ENCODE results near the gene GLI3. TPM values are rescaled to one million over a fixed set of nuclear protein-coding genes. Genes with fewer than 3 reads are reported as not detected.

GLI3 gene
- total RNA-seq, 4 donors from 2014 or later = 8.6 to 12.6 (median 8.7) TPM

DNA sequence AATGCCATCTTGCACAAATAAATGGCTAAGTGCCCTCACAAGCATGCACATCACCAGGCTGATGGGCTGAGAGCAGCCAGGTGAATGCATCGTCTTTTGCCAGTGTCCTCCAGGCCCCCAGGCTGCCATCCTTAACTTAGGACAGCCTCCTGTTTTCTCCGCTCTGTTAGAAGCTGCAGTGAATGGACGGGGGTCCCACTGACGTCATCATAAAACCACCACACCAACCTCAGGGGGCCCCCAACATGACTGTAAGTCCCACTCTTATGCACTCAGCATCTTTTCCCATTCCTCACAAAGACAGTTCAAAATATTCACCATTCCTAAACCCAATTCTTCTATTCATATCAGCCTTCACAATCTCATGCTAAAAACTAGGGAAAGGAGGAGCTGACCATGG is 34.4 kb downstream of the GLI3 start:
- Histone ChIP-seq H3K4me3 (no peak overlapping the region), H3K27me3 (no peaks in the 10 kb centered on the region), H3K9me3 (peaks cover 0 to 9% (median 0%) of the 10 kb centered on the region in 4 donors), H3K27ac (no peak overlapping the region), H3K36me3 (peaks cover 0 to 6% (median 0%) of the 10 kb centered on the region in 3 donors), H3K4me1 (peaks cover 0 to 14% (median 6%) of the 10 kb centered on the region in 4 donors)
- WGBS, 2 donors = 84 to 89% methylated on average over 4 of the region's 4 CpGs
- DNase-seq (ENCODE audit: low spot score in 2 of 2) = no peak
- no peak for TF ChIP-seq EP300 (IDR thresholded peaks at IDR 0.05)
- TF ChIP-seq, protein P1, sequence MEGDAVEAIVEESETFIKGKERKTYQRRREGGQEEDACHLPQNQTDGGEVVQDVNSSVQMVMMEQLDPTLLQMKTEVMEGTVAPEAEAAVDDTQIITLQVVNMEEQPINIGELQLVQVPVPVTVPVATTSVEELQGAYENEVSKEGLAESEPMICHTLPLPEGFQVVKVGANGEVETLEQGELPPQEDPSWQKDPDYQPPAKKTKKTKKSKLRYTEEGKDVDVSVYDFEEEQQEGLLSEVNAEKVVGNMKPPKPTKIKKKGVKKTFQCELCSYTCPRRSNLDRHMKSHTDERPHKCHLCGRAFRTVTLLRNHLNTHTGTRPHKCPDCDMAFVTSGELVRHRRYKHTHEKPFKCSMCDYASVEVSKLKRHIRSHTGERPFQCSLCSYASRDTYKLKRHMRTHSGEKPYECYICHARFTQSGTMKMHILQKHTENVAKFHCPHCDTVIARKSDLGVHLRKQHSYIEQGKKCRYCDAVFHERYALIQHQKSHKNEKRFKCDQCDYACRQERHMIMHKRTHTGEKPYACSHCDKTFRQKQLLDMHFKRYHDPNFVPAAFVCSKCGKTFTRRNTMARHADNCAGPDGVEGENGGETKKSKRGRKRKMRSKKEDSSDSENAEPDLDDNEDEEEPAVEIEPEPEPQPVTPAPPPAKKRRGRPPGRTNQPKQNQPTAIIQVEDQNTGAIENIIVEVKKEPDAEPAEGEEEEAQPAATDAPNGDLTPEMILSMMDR (IDR thresholded peaks at IDR 0.05) = no peak
- no peak for TF ChIP-seq POLR2A (IDR thresholded peaks at IDR 0.05)

DNA sequence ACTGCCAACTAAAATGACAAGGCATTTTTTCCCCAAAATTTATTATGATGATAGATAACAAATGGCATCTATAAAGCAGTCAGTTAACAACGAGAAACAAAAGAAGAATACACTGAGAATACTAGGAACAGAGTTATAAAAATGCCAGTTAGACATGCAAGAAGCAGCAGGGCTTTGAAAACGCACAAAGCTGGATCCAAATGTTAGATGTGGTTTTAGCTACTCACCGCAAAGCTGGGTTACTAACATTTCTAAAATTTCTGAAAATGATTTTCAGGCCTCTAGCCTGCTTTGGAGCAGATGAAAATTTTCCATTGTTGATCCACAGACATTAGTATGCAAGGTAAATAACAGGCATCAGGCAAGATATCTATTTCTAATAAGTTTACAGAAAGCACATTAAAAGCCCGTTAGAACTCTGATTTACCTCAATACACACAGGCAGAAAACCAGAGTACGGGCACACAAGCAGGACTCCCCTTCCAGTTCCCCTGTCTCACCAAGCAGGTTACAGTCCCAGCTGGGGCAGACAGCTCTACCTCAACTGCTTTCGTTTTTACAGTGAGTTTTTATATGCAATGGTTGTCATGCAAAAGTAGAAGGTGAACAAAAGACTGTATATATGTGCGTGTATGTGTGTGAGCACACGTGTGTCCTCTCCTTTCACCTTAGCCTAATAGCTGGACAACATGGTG is 37.9 kb downstream of the GLI3 start:
- H3K27me3 ChIP-seq = no peaks in the 10 kb centered on the region
- H3K4me1 ChIP-seq = peaks cover 0 to 18% (median 6%) of the 10 kb centered on the region in 4 donors
- no peak overlapping the region for H3K27ac ChIP-seq
- H3K4me3 ChIP-seq = no peak overlapping the region
- H3K9me3 ChIP-seq = no peaks in the 10 kb centered on the region
- TF ChIP-seq, protein P1 (IDR thresholded peaks at IDR 0.05) = no peak
- TF ChIP-seq EP300 (IDR thresholded peaks at IDR 0.05) = no peak
- H3K36me3 ChIP-seq = no peaks in the 10 kb centered on the region
- 57 to 58% methylated on average over 8 of the region's 8 CpGs for WGBS, 2 donors
- DNase-seq (ENCODE audit: low spot score in 2 of 2) = no peak

DNA sequence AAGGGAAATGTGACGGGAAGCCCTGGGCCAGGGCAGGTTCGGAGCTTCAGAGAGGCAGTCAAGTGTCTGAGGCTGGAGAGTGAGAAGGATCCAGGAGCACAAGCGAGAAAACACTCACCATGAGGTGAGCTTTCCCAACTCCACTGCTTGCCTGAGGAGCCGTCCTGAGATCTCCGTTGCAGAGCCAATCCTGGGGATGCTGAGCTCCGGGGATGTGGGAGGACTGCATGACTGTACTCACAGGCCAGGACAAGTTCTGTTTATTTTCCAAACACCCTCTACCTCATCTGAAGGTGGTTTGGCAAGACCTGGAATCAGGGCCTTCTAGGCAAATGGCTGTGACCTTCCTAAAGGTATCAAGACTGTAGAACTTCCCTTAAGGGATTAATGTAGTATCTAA is 38.7 kb downstream of the GLI3 start:
- H3K4me1 ChIP-seq = peaks cover 0 to 26% (median 6%) of the 10 kb centered on the region in 4 donors
- H3K4me3 ChIP-seq = no peak overlapping the region
- no peak overlapping the region for H3K27ac ChIP-seq
- no peaks in the 10 kb centered on the region for H3K9me3 ChIP-seq
- TF ChIP-seq POLR2A (IDR thresholded peaks at IDR 0.05) (no peak), EP300 (IDR thresholded peaks at IDR 0.05) (no peak)
- TF ChIP-seq, protein P1 (IDR thresholded peaks at IDR 0.05) = no peak
- 89 to 91% methylated on average over 6 of the region's 6 CpGs for WGBS, 2 donors
- no peaks in the 10 kb centered on the region for H3K27me3 ChIP-seq
- H3K36me3 ChIP-seq = no peaks in the 10 kb centered on the region
- DNase-seq (ENCODE audit: low spot score in 2 of 2) = no peak

DNA sequence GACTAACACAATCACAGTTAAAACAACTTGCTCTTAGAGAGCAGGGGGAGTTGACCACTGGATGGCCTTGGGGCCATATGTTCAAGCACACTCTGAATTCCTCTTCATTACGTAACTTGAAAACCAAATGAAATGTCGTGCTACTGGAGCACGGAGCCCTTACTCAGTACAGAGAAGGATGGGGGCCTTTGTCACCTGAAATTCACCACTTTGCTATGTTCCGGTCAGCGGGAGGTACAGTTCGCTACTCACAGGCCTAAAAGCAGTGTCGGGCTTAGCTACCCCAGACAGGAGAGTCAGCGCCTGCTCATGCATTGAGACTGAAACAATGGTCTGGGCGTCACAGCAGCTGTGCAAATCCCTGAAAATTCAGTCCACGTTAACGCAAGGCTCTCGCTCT is 39.6 kb downstream of the GLI3 start:
- TF ChIP-seq, protein P1 (IDR thresholded peaks at IDR 0.05) = no peak
- TF ChIP-seq EP300 (IDR thresholded peaks at IDR 0.05) = no peak
- no peak for TF ChIP-seq POLR2A (IDR thresholded peaks at IDR 0.05)
- WGBS, 2 donors = 90% methylated on average over 12 of the region's 12 CpGs
- peaks cover 0 to 35% (median 11%) of the 10 kb centered on the region in 4 donors for H3K4me1 ChIP-seq
- no peaks in the 10 kb centered on the region for H3K36me3 ChIP-seq
- H3K27me3 ChIP-seq = no peaks in the 10 kb centered on the region
- DNase-seq (ENCODE audit: low spot score in 2 of 2) = no peak
- H3K9me3 ChIP-seq = no peaks in the 10 kb centered on the region
- H3K4me3 ChIP-seq = no peak overlapping the region
- H3K27ac ChIP-seq = no peak overlapping the region

DNA sequence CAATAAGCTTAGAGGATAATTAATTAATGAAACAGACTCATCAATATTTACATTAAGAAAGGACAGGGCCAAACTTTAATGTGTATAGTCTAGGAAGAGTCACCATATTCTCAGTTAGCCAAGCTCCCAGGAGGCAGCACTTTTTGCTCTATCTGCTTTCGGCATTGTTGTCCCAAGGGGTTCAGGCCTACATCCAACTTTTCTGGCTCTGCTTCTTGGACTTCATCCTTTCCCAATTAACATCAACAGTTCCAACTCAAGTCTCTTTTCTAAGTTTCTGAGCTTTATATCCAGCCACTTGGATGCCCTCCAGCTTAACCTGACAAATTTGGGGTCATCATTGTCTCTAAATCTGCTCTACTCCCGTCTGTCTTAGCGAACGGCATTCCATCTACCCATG is 42.8 kb downstream of the GLI3 start:
- Histone ChIP-seq H3K27me3 (no peaks in the 10 kb centered on the region), H3K36me3 (no peaks in the 10 kb centered on the region), H3K27ac (no peak overlapping the region), H3K4me1 (peaks cover 0 to 43% (median 17%) of the 10 kb centered on the region in 4 donors), H3K9me3 (no peaks in the 10 kb centered on the region), H3K4me3 (no peak overlapping the region)
- DNase-seq (ENCODE audit: low spot score in 2 of 2) = no peak
- 62 to 64% methylated on average over 4 of the region's 4 CpGs for WGBS, 2 donors
- TF ChIP-seq EP300 (IDR thresholded peaks at IDR 0.05) (no peak), POLR2A (IDR thresholded peaks at IDR 0.05) (no peak)
- TF ChIP-seq, protein P1 (IDR thresholded peaks at IDR 0.05) = no peak

Measured in tibial nerve (tissue), 4 donors.